Measurements from ENCODE around the gene TRIM45.

Gene TRIM45

GRCh38 chr1:117116090-117116783 is 5.3 kb downstream of the TRIM45 start:
- H3K4me1 ChIP-seq (ENCODE audit: control insufficient read depth, low read depth, low read length) = peaks cover 4% of the 10 kb centered on the region
- no peaks in the 10 kb centered on the region for H3K36me3 ChIP-seq (ENCODE audit: control insufficient read depth, insufficient read depth, low read length)
- H2BK120ac ChIP-seq (ENCODE audit: low read depth, low read length) = no peak overlapping the region
- no peak overlapping the region for H4K8ac ChIP-seq (ENCODE audit: low read depth, low read length)
- no peaks in the 10 kb centered on the region for H3K27me3 ChIP-seq (ENCODE audit: insufficient read depth, low read length, poor library complexity)
- no peak overlapping the region for H3K9ac ChIP-seq (ENCODE audit: low read length)
- H3K4me2 ChIP-seq (ENCODE audit: low read length) = no peak overlapping the region
- H3K79me1 ChIP-seq (ENCODE audit: low read length) = no peaks in the 10 kb centered on the region
- H3K79me2 ChIP-seq (ENCODE audit: control insufficient read depth, insufficient read depth, low read length) = no peaks in the 10 kb centered on the region
- no peak overlapping the region for H3K4ac ChIP-seq (ENCODE audit: low read depth, low read length)
- H3K4me3 ChIP-seq (ENCODE audit: low read length) = no peak overlapping the region
- H3K56ac ChIP-seq (ENCODE audit: low read length) = no peak overlapping the region
- no peak overlapping the region for H3K18ac ChIP-seq (ENCODE audit: low read length)
- DNase-seq = no peak
- no CpG with 5 or more reads among the region's 13 CpGs for WGBS (ENCODE audit: extremely low coverage, insufficient coverage, low lambda C conversion rate)
- no peak overlapping the region for H2AK5ac ChIP-seq (ENCODE audit: low read length)
- H3K23ac ChIP-seq (ENCODE audit: low read length) = no peak overlapping the region
- no peak overlapping the region for H2BK15ac ChIP-seq (replicated peaks; ENCODE audit: low read depth)
- no peak overlapping the region for H4K5ac ChIP-seq (ENCODE audit: low read length)
- no peak overlapping the region for H3K27ac ChIP-seq (ENCODE audit: low read depth, low read length)
- H2BK5ac ChIP-seq (ENCODE audit: low read length) = no peak overlapping the region

- Histone ChIP-seq H2BK120ac (ENCODE audit: low read depth, low read length) (no peak overlapping the region), H3K9ac (ENCODE audit: low read length) (no peak overlapping the region), H3K4me2 (ENCODE audit: low read length) (no peak overlapping the region), H3K79me2 (ENCODE audit: control insufficient read depth, insufficient read depth, low read length) (no peaks in the 10 kb centered on the region), H2BK15ac (replicated peaks; ENCODE audit: low read depth) (no peak overlapping the region), H3K23ac (ENCODE audit: low read length) (no peak overlapping the region), H4K8ac (ENCODE audit: low read depth, low read length) (no peak overlapping the region), H2AK5ac (ENCODE audit: low read length) (no peak overlapping the region), H2BK5ac (ENCODE audit: low read length) (no peak overlapping the region), H4K5ac (ENCODE audit: low read length) (no peak overlapping the region), H3K4ac (ENCODE audit: low read depth, low read length) (no peak overlapping the region), H3K79me1 (ENCODE audit: low read length) (no peaks in the 10 kb centered on the region), H3K56ac (ENCODE audit: low read length) (no peak overlapping the region), H3K27me3 (ENCODE audit: insufficient read depth, low read length, poor library complexity) (no peaks in the 10 kb centered on the region), H3K18ac (ENCODE audit: low read length) (no peak overlapping the region), H3K4me3 (ENCODE audit: low read length) (no peak overlapping the region), H3K36me3 (ENCODE audit: control insufficient read depth, insufficient read depth, low read length) (no peaks in the 10 kb centered on the region), H3K4me1 (ENCODE audit: control insufficient read depth, low read depth, low read length) (no peaks in the 10 kb centered on the region), H3K27ac (ENCODE audit: low read depth, low read length) (no peak overlapping the region)
- DNase-seq = no peak
- no CpG with 5 or more reads among the region's 2 CpGs for WGBS (ENCODE audit: extremely low coverage, insufficient coverage, low lambda C conversion rate)
These were observed 6.7 kb downstream of the TRIM45 start for GRCh38 chr1:117114877-117115276.

GRCh38 chr1:117113199-117113598 is 8.3 kb downstream of the TRIM45 start:
- H3K27me3 ChIP-seq (ENCODE audit: insufficient read depth, low read length, poor library complexity) = no peaks in the 10 kb centered on the region
- H2BK15ac ChIP-seq (replicated peaks; ENCODE audit: low read depth) = no peak overlapping the region
- no peak overlapping the region for H2BK5ac ChIP-seq (ENCODE audit: low read length)
- H3K4me3 ChIP-seq (ENCODE audit: low read length) = no peak overlapping the region
- no CpG with 5 or more reads among the region's 11 CpGs for WGBS (ENCODE audit: extremely low coverage, insufficient coverage, low lambda C conversion rate)
- H3K4me1 ChIP-seq (ENCODE audit: control insufficient read depth, low read depth, low read length) = no peaks in the 10 kb centered on the region
- H3K4me2 ChIP-seq (ENCODE audit: low read length) = no peak overlapping the region
- no peak overlapping the region for H4K8ac ChIP-seq (ENCODE audit: low read depth, low read length)
- H2AK5ac ChIP-seq (ENCODE audit: low read length) = no peak overlapping the region
- no peak for DNase-seq
- no peak overlapping the region for H3K56ac ChIP-seq (ENCODE audit: low read length)
- H3K36me3 ChIP-seq (ENCODE audit: control insufficient read depth, insufficient read depth, low read length) = no peaks in the 10 kb centered on the region
- H3K27ac ChIP-seq (ENCODE audit: low read depth, low read length) = no peak overlapping the region
- H3K4ac ChIP-seq (ENCODE audit: low read depth, low read length) = no peak overlapping the region
- H4K5ac ChIP-seq (ENCODE audit: low read length) = no peak overlapping the region
- H3K9ac ChIP-seq (ENCODE audit: low read length) = no peak overlapping the region
- no peak overlapping the region for H3K23ac ChIP-seq (ENCODE audit: low read length)
- no peak overlapping the region for H2BK120ac ChIP-seq (ENCODE audit: low read depth, low read length)
- no peaks in the 10 kb centered on the region for H3K79me2 ChIP-seq (ENCODE audit: control insufficient read depth, insufficient read depth, low read length)
- no peaks in the 10 kb centered on the region for H3K79me1 ChIP-seq (ENCODE audit: low read length)
- no peak overlapping the region for H3K18ac ChIP-seq (ENCODE audit: low read length)

GRCh38 chr1:117112047-117112717 is 9.4 kb downstream of the TRIM45 start:
- H4K5ac ChIP-seq (ENCODE audit: low read length) = no peak overlapping the region
- WGBS (ENCODE audit: extremely low coverage, insufficient coverage, low lambda C conversion rate) = no CpG with 5 or more reads among the region's 7 CpGs
- H2BK120ac ChIP-seq (ENCODE audit: low read depth, low read length) = no peak overlapping the region
- no peak overlapping the region for H3K27ac ChIP-seq (ENCODE audit: low read depth, low read length)
- H3K4me3 ChIP-seq (ENCODE audit: low read length) = no peak overlapping the region
- no peak overlapping the region for H3K4me2 ChIP-seq (ENCODE audit: low read length)
- no peaks in the 10 kb centered on the region for H3K27me3 ChIP-seq (ENCODE audit: insufficient read depth, low read length, poor library complexity)
- no peak overlapping the region for H3K18ac ChIP-seq (ENCODE audit: low read length)
- H3K4ac ChIP-seq (ENCODE audit: low read depth, low read length) = no peak overlapping the region
- no peaks in the 10 kb centered on the region for H3K79me1 ChIP-seq (ENCODE audit: low read length)
- H3K79me2 ChIP-seq (ENCODE audit: control insufficient read depth, insufficient read depth, low read length) = no peaks in the 10 kb centered on the region
- H2BK15ac ChIP-seq (replicated peaks; ENCODE audit: low read depth) = no peak overlapping the region
- no peak overlapping the region for H2BK5ac ChIP-seq (ENCODE audit: low read length)
- no peak overlapping the region for H3K23ac ChIP-seq (ENCODE audit: low read length)
- H3K9ac ChIP-seq (ENCODE audit: low read length) = no peak overlapping the region
- H4K8ac ChIP-seq (ENCODE audit: low read depth, low read length) = no peak overlapping the region
- no peak overlapping the region for H2AK5ac ChIP-seq (ENCODE audit: low read length)
- DNase-seq = no peak
- no peaks in the 10 kb centered on the region for H3K36me3 ChIP-seq (ENCODE audit: control insufficient read depth, insufficient read depth, low read length)
- H3K4me1 ChIP-seq (ENCODE audit: control insufficient read depth, low read depth, low read length) = no peaks in the 10 kb centered on the region
- H3K56ac ChIP-seq (ENCODE audit: low read length) = no peak overlapping the region

- Histone ChIP-seq H3K27me3 (ENCODE audit: insufficient read depth, low read length, poor library complexity) (no peaks in the 10 kb centered on the region), H2AK5ac (ENCODE audit: low read length) (no peak overlapping the region), H3K9ac (ENCODE audit: low read length) (no peak overlapping the region), H3K79me2 (ENCODE audit: control insufficient read depth, insufficient read depth, low read length) (no peaks in the 10 kb centered on the region), H3K23ac (ENCODE audit: low read length) (no peak overlapping the region), H3K27ac (ENCODE audit: low read depth, low read length) (no peak overlapping the region), H4K8ac (ENCODE audit: low read depth, low read length) (no peak overlapping the region), H3K4me1 (ENCODE audit: control insufficient read depth, low read depth, low read length) (no peaks in the 10 kb centered on the region), H2BK5ac (ENCODE audit: low read length) (no peak overlapping the region), H4K5ac (ENCODE audit: low read length) (no peak overlapping the region), H3K79me1 (ENCODE audit: low read length) (no peaks in the 10 kb centered on the region), H3K56ac (ENCODE audit: low read length) (no peak overlapping the region), H3K36me3 (ENCODE audit: control insufficient read depth, insufficient read depth, low read length) (no peaks in the 10 kb centered on the region), H3K4me3 (ENCODE audit: low read length) (no peak overlapping the region), H2BK15ac (replicated peaks; ENCODE audit: low read depth) (no peak overlapping the region), H3K4me2 (ENCODE audit: low read length) (no peak overlapping the region), H2BK120ac (ENCODE audit: low read depth, low read length) (no peak overlapping the region), H3K18ac (ENCODE audit: low read length) (no peak overlapping the region), H3K4ac (ENCODE audit: low read depth, low read length) (no peak overlapping the region)
- WGBS (ENCODE audit: extremely low coverage, insufficient coverage, low lambda C conversion rate) = no CpG with 5 or more reads among the region's 2 CpGs
- no peak for DNase-seq
These were observed 10.8 kb downstream of the TRIM45 start for GRCh38 chr1:117110774-117111173.

Data from mesendoderm (in vitro differentiated cells).